SK-N-MC (cell line): ENCODE results near the gene LYPD8.
"Not testable (repeated sequence)": the region's sequence is repeated elsewhere in the genome, so short reads cannot be mapped to it uniquely, and the experiment has no call there.

Source experiments
- DNase-seq: peaks from one replicate; pipeline ENCODE4 v3.0.0-alpha.2; 2011; ENCODE audit warnings: low read depth, low spot score
- H3K27ac ChIP-seq: fragments of 200-600 bp; sonication (generic); 2 replicates; pipeline ENCODE4 v1.5.1; 2016; ENCODE audit warnings: mixed run types
- H3K36me3 ChIP-seq: fragments of 200-600 bp; sonication (generic); 2 replicates; pipeline ENCODE4 v1.6.1; 2017; ENCODE audit warnings: antibody characterized with exemption, low read length, mixed read lengths; ENCODE audit not compliant: insufficient read depth
- H3K4me3 ChIP-seq: fragments of 200-600 bp; sonication (generic); 2 replicates; pipeline ENCODE4 v1.5.1; 2016
- H3K9ac ChIP-seq: fragments of 200-600 bp; sonication (generic); 2 replicates; pipeline ENCODE4 v1.8.0; 2017; ENCODE audit warnings: mixed run types, mixed read lengths; ENCODE audit not compliant: insufficient read length
- H3K9me3 ChIP-seq: fragments of 200-600 bp; sonication (generic); 2 replicates; pipeline ENCODE4 v1.6.1; 2017; ENCODE audit warnings: low read depth, mild to moderate bottlenecking, antibody characterized with exemption, low read length, moderate library complexity, mixed read lengths
- EZH2 ChIP-seq: fragments of 200-600 bp; sonication (generic); IDR thresholded peaks from one replicate; pipeline ENCODE4 v1.6.1; 2017; ENCODE audit warnings: antibody characterized with exemption
- FOXP2 ChIP-seq: optimal IDR thresholded peaks from 2 replicates; pipeline ENCODE3; 2011; ENCODE audit warnings: mild to moderate bottlenecking, moderate library complexity; ENCODE audit not compliant: insufficient read depth; ENCODE audit errors: extremely low read length, control extremely low read depth
- POLR2AphosphoS5 ChIP-seq: IDR thresholded peaks from 2 replicates; pipeline ENCODE4 v1.6.1; 2012; ENCODE audit warnings: mild to moderate bottlenecking, low read depth, low read length, borderline replicate concordance

Gene LYPD8

GRCh38 chr1:248755517-248755916, at the start of gene LYPD8:
Gene LYPD8, minus strand, starts transcription at chr1:248755759. Its CDS starts 4,678 bp downstream, at chr1:248751081.
- Histone ChIP-seq H3K9ac (no peak within 1 kb of the TSS), H3K36me3 (no peaks in the 10 kb centered on the region), H3K4me3 (no peak within 1 kb of the TSS), H3K27ac (no peak within 1 kb of the TSS), H3K9me3 (no peaks in the 10 kb centered on the region)
- TF ChIP-seq POLR2AphosphoS5, result no peak
- no peak for TF ChIP-seq FOXP2
- no peak for TF ChIP-seq EZH2
- DNase-seq, result no peak

GRCh38 chr1:248804771-248805681, 49.5 kb upstream of the LYPD8 start:
- H3K9ac ChIP-seq, result no peak overlapping the region
- no peaks in the 10 kb centered on the region for H3K9me3 ChIP-seq
- no peak overlapping the region for H3K4me3 ChIP-seq
- no peak for TF ChIP-seq POLR2AphosphoS5
- no peak for DNase-seq
- H3K27ac ChIP-seq, result no peak overlapping the region
- no peaks in the 10 kb centered on the region for H3K36me3 ChIP-seq

- H3K36me3 ChIP-seq, H3K9me3 ChIP-seq, H3K27ac ChIP-seq, H3K4me3 ChIP-seq, DNase-seq, H3K9ac ChIP-seq: not testable (repeated sequence)
Measured at GRCh38 chr1:248803501-248803900, 47.9 kb upstream of the LYPD8 start.

GRCh38 chr1:248802454-248802853, 46.9 kb upstream of the LYPD8 start:
- Histone ChIP-seq H3K27ac (no peak overlapping the region), H3K9ac (no peak overlapping the region), H3K9me3 (no peaks in the 10 kb centered on the region), H3K36me3 (no peaks in the 10 kb centered on the region), H3K4me3 (no peak overlapping the region)
- DNase-seq, result no peak
- TF ChIP-seq EZH2 (no peak), POLR2AphosphoS5 (no peak), FOXP2 (no peak)

- no peak for TF ChIP-seq POLR2AphosphoS5
- TF ChIP-seq FOXP2, result no peak
- TF ChIP-seq EZH2, result no peak
- H3K9me3 ChIP-seq, result no peaks in the 10 kb centered on the region
Measured at GRCh38 chr1:248800459-248800858, 44.9 kb upstream of the LYPD8 start.

GRCh38 chr1:248798791-248799190, 43.2 kb upstream of the LYPD8 start:
- no peaks in the 10 kb centered on the region for H3K9me3 ChIP-seq
- DNase-seq, result no peak
- no peak overlapping the region for H3K27ac ChIP-seq
- no peaks in the 10 kb centered on the region for H3K36me3 ChIP-seq
- TF ChIP-seq FOXP2 (no peak), EZH2 (no peak), POLR2AphosphoS5 (no peak)
- no peak overlapping the region for H3K9ac ChIP-seq
- no peak overlapping the region for H3K4me3 ChIP-seq

More at GRCh38 chr1:248800459-248800858, 44.9 kb upstream of the LYPD8 start:
- no peaks in the 10 kb centered on the region for H3K36me3 ChIP-seq
- H3K9ac ChIP-seq, result no peak overlapping the region
- H3K4me3 ChIP-seq, result no peak overlapping the region
- DNase-seq, result no peak
- H3K27ac ChIP-seq, result no peak overlapping the region

GRCh38 chr1:248794663-248795062, 39.1 kb upstream of the LYPD8 start:
- DNase-seq, H3K4me3 ChIP-seq, H3K9ac ChIP-seq, H3K27ac ChIP-seq, H3K36me3 ChIP-seq, H3K9me3 ChIP-seq: not testable (repeated sequence)

GRCh38 chr1:248793592-248793991, 38.0 kb upstream of the LYPD8 start:
- Histone ChIP-seq H3K4me3 (no peak overlapping the region), H3K36me3 (no peaks in the 10 kb centered on the region), H3K27ac (no peak overlapping the region), H3K9ac (no peak overlapping the region), H3K9me3 (no peaks in the 10 kb centered on the region)
- TF ChIP-seq FOXP2 (no peak), EZH2 (no peak), POLR2AphosphoS5 (no peak)
- DNase-seq, result no peak

GRCh38 chr1:248792342-248792741, 36.8 kb upstream of the LYPD8 start:
- no peaks in the 10 kb centered on the region for H3K36me3 ChIP-seq
- H3K9ac ChIP-seq, result no peak overlapping the region
- no peak overlapping the region for H3K4me3 ChIP-seq
- no peak for DNase-seq
- H3K27ac ChIP-seq, result no peak overlapping the region
- H3K9me3 ChIP-seq, result no peaks in the 10 kb centered on the region
- TF ChIP-seq POLR2AphosphoS5, result no peak
- TF ChIP-seq FOXP2, result no peak
- no peak for TF ChIP-seq EZH2
